Skeletal muscle satellite cell (primary cell): Measurements from ENCODE around the gene CDKL5. TPM values are rescaled to one million over a fixed set of nuclear protein-coding genes. Genes with fewer than 3 reads are reported as not detected.

Experiments
- H3K27me3 ChIP-seq: 2 replicates; pipeline ENCODE4 v1.7.0; 2013; ENCODE audit warnings: low read length; ENCODE audit not compliant: control insufficient read depth, insufficient read depth
- H3K36me3 ChIP-seq: 2 replicates; pipeline ENCODE4 v1.7.0; 2013; ENCODE audit warnings: mild to moderate bottlenecking, control low read depth, low read length; ENCODE audit not compliant: insufficient read depth
- H3K4me1 ChIP-seq: 2 replicates; pipeline ENCODE4 v1.7.0; 2013; ENCODE audit warnings: low read length; ENCODE audit not compliant: control insufficient read depth, insufficient read depth
- H3K4me2 ChIP-seq: 2 replicates; pipeline ENCODE4 v1.7.0; 2013; ENCODE audit warnings: mild to moderate bottlenecking, low read length
- H3K4me3 ChIP-seq: 2 replicates; pipeline ENCODE4 v1.7.0; 2013; ENCODE audit warnings: low read length
- H3K9ac ChIP-seq: 2 replicates; pipeline ENCODE4 v1.7.0; 2013; ENCODE audit warnings: mild to moderate bottlenecking, low read depth, low read length, moderate library complexity
- H3K9me3 ChIP-seq: replicated peaks from 2 replicates; pipeline ENCODE4 v1.7.0; 2013; ENCODE audit warnings: mild to moderate bottlenecking, control low read depth, low read length
- total RNA-seq: library from RNA; depleted of rRNA; stranded (reverse); fragments of >200 nt; gene quantifications from 2 replicates; pipeline ENCODE4 v1.2.3, GENCODE V29; 2012; rRNA removed

CDKL5 gene
- total RNA-seq: 1.3 and 2.0 TPM in 2 replicates

DNA sequence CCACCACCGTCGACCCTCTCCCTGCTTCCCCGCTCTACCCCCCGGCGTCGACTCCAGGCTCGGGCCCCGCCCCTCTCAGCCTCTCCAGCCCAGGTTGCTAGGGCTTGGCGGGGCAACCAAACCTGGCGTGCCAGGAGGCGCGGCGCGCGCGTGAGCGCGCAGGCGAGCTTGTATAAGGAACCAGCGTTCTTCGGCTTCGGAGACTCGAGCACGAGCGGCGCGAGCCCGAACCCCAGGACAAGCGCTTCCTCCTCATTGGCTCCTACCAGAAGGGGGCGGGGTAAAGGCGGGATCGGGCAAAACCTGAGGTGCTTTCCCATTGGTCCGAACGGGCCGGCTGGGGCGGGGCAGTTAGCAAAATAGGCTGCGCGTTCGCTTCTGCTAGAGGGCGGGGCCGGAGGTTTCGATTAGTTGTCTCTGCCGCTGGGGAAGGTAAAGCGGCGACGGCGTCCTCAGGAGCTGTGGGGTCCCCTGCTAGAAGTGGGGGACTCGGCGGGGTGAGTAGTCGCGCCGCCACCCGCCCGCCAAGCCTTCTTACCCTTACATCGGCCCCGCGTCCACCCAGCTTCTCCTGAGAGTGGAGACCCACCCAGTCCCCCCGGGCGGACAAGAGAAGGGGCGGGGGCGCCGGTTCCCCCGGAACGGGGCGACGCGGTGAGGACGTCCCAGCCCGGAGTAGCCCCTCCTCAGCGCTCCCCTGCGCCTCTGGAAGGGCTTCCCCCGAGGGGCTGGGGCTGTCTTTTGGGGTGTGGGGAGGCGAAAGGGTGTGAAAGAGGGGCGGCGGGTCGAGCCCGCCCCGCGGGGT is at the start of gene CDKL5:
TSS of gene CDKL5 (plus strand) at position 410 of the 805 bp plus-strand sequence. CDS start 81,489 bp downstream, outside the sequence.
- H3K4me1 ChIP-seq: peaks cover 17% of the 10 kb centered on the region
- peak within 1 kb of the TSS; percentile 82 for H3K4me2 ChIP-seq
- H3K4me3 ChIP-seq: peak within 1 kb of the TSS; percentile 85
- no peaks in the 10 kb centered on the region for H3K9me3 ChIP-seq
- peak within 1 kb of the TSS; percentile 83 for H3K9ac ChIP-seq
- H3K36me3 ChIP-seq: no peaks in the 10 kb centered on the region
- H3K27me3 ChIP-seq: no peaks in the 10 kb centered on the region

DNA sequence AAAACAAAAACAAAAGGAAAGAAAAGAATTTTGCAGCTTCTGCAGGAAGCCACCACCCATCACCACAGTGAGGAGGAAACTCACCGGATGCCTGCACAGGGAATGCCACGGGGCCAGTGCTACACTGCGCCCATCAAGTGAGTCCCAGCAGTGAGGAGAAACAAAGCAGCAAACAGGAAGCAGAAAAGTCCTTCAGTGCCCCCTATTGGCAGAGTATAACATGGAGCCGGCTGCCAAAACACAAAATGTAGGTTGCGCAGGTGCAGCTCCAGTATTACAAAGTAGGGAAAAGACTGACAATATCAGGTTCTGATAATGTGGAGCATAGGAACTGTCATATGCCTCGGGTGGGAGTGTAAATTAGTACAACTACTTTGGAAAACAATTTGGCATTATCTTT is 47.6 kb upstream of the CDKL5 start:
- no peaks in the 10 kb centered on the region for H3K9me3 ChIP-seq
- peaks cover 3% of the 10 kb centered on the region for H3K27me3 ChIP-seq
- H3K4me3 ChIP-seq: no peak overlapping the region
- no peaks in the 10 kb centered on the region for H3K4me1 ChIP-seq
- H3K9ac ChIP-seq: no peak overlapping the region
- no peak overlapping the region for H3K4me2 ChIP-seq
- H3K36me3 ChIP-seq: no peaks in the 10 kb centered on the region

DNA sequence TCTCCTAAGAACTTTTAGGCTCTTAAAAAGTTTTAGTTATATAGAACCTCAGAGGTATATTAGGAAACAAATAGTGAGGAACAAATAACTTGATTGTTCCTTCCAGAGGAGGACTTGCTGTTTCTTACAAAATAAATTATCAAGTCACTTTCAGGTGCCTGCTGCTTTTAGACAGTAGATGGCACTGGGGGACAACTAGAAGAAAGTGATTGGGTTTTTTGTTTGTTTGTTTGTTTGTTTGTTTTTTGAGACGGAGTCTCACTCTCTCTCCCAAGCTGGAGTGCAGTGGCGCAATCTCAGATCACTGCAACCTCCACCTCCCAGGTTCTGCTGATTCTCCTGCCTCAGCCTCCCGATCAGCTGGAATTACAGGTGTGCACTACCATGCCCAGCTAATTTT is 35.4 kb upstream of the CDKL5 start:
- H3K27me3 ChIP-seq: no peaks in the 10 kb centered on the region

DNA sequence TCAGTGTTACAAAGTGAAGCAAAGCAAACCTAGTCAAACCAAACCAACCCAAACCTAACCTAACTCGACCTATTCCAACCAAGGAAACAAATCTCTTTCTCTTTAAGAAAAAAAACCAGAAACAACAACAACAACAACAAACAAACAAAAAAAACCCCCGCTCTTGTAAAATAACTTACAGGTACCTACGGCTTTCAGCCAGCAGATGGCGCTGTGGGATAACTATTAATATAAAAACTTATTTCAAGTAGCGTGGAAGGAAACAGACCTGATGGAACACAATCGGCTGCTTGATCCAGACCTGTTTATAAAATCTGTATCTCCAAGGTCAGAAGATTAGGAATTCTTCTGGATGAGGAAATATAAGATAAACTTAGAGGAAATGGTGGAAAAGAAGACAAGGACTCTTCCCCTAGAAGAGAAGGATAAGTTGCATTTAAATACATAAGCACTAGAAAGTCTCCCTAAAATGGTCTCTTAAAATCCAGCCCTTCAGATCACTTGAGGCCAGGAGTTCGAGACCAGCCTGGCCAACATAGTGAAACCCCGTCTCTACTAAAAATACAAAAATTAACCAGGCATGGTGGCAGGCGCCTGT is 34.4 kb upstream of the CDKL5 start:
- H3K9me3 ChIP-seq: no peaks in the 10 kb centered on the region
- H3K9ac ChIP-seq: no peak overlapping the region
- no peaks in the 10 kb centered on the region for H3K4me1 ChIP-seq
- H3K4me2 ChIP-seq: no peak overlapping the region
- H3K27me3 ChIP-seq: no peaks in the 10 kb centered on the region
- no peak overlapping the region for H3K4me3 ChIP-seq
- no peaks in the 10 kb centered on the region for H3K36me3 ChIP-seq

More for the DNA sequence above, 35.4 kb upstream of the CDKL5 start:
- no peaks in the 10 kb centered on the region for H3K4me1 ChIP-seq
- H3K9ac ChIP-seq: no peak overlapping the region
- no peak overlapping the region for H3K4me3 ChIP-seq
- H3K9me3 ChIP-seq: no peaks in the 10 kb centered on the region
- H3K36me3 ChIP-seq: no peaks in the 10 kb centered on the region
- no peak overlapping the region for H3K4me2 ChIP-seq

DNA sequence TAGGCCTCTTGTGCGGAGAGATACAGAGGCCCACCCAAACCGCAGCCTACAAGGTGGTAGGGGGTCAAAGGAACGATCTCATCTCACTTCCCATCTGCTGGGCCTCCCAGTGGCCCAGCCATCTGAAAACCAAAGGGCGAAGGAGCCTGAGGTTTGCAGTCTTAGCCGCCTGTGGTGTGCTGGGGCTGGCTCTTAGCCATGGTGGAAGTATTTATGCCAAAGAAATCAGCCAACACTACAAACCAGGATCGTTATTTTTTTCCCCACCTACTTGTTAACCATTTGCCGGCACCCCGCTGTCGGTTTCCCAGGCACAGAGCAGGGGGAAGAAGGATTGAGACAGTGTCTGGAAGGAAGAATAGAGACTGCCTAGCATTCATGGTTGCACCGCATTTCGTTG is 30.9 kb upstream of the CDKL5 start:
- H3K36me3 ChIP-seq: no peaks in the 10 kb centered on the region
- H3K9me3 ChIP-seq: no peaks in the 10 kb centered on the region
- H3K4me2 ChIP-seq: no peak overlapping the region
- H3K4me3 ChIP-seq: no peak overlapping the region
- H3K4me1 ChIP-seq: no peaks in the 10 kb centered on the region
- no peaks in the 10 kb centered on the region for H3K27me3 ChIP-seq
- H3K9ac ChIP-seq: no peak overlapping the region

DNA sequence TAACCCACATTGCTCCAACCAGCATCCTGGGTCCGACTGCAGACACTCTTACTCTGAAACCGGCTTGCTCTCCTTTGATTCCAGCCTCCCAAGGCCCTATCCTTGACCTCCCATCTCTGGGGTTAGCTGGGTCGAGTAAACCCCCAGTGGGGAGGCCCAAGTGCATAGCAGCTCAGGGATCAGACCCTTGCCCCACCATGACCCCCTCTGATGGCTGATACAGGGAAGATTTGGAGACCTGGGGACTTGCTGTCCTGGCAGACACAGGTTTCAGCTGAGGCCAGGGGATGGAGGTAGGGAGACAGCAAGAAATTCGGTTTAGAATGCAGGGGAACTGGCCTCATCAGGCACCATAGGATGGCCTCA is 23.6 kb upstream of the CDKL5 start:
- Histone ChIP-seq H3K4me1 (no peaks in the 10 kb centered on the region), H3K9ac (no peak overlapping the region), H3K4me3 (no peak overlapping the region), H3K27me3 (no peaks in the 10 kb centered on the region), H3K4me2 (no peak overlapping the region), H3K9me3 (no peaks in the 10 kb centered on the region), H3K36me3 (no peaks in the 10 kb centered on the region)

DNA sequence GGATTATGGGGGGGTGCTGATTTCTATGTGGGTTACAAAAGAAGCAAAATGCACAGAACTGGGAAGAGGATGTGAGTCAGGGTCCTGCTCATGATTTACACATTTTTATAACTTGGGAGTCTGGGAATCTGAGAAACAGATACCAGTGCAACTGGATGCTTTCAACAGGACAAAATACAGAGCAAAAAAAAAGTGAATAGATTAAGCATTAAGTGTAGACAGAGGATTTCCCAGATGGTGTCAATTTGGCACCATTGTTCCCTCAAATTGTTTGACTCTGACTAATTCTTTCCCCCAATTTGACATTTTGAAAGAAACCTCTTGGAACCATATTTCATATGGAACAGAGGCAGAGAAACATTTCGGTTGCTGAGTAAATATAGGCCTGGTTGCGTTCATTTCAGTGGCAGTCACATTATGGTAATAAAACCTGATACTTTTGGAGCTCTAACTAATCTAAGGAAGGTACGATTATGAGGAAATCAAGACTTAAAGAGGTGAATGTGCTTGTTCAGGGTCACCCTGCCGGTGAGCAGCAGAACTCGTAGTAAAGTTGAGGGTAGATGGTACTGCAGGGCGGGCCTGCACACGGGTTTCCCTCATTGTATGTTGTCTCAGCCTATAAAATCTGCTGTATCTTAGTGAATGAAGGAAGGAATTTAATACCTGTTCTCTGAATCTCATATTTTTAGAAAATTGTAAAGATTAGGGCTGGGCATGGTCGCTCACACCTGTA is 18.7 kb upstream of the CDKL5 start:
- Histone ChIP-seq H3K4me2 (no peak overlapping the region), H3K36me3 (no peaks in the 10 kb centered on the region), H3K4me3 (no peak overlapping the region), H3K27me3 (no peaks in the 10 kb centered on the region), H3K9me3 (no peaks in the 10 kb centered on the region), H3K4me1 (no peaks in the 10 kb centered on the region), H3K9ac (no peak overlapping the region)

DNA sequence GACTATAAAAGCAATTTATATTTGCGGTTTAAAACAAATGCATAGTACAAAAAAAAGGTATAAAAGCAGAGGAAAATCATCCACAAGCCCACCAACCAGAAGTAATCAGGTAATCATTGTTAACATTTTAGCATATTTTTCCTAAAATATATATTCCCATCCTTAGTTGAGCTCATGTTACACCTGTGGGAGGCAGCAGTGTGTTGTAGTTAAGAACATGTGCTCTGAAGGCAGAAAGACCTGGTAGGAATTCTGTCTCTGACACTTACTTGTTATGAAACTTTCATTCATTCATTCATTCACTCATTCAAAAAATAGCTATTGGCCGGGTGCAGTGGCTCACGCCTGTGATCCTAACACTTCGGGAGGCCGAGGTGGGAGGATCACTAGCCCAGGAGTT is 15.4 kb upstream of the CDKL5 start:
- H3K4me2 ChIP-seq: no peak overlapping the region
- H3K9ac ChIP-seq: no peak overlapping the region
- no peaks in the 10 kb centered on the region for H3K9me3 ChIP-seq
- no peaks in the 10 kb centered on the region for H3K27me3 ChIP-seq
- H3K36me3 ChIP-seq: no peaks in the 10 kb centered on the region
- no peaks in the 10 kb centered on the region for H3K4me1 ChIP-seq
- H3K4me3 ChIP-seq: no peak overlapping the region

DNA sequence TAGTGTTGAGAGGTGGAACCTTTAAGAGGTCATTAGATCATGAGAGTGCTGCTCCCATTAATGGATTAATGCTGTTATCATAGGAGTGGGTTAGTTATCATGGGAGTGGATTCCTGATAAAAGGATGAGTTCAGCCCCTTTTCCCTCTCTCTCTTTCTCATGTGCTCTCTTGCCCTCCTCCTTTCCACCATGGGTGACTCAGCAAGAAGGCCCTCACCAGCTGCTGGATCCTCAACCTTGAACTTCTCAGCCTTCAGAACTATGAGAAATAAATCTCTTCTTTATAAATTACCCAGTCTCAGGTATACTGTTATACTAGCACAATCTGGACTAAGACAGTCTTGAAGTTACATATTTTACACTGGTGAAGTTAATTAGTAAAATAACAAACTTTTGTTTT is 10.0 kb upstream of the CDKL5 start:
- H3K9ac ChIP-seq: no peak overlapping the region
- H3K4me1 ChIP-seq: no peaks in the 10 kb centered on the region
- H3K4me3 ChIP-seq: no peak overlapping the region
- no peaks in the 10 kb centered on the region for H3K27me3 ChIP-seq
- no peak overlapping the region for H3K4me2 ChIP-seq
- no peaks in the 10 kb centered on the region for H3K36me3 ChIP-seq
- no peaks in the 10 kb centered on the region for H3K9me3 ChIP-seq

DNA sequence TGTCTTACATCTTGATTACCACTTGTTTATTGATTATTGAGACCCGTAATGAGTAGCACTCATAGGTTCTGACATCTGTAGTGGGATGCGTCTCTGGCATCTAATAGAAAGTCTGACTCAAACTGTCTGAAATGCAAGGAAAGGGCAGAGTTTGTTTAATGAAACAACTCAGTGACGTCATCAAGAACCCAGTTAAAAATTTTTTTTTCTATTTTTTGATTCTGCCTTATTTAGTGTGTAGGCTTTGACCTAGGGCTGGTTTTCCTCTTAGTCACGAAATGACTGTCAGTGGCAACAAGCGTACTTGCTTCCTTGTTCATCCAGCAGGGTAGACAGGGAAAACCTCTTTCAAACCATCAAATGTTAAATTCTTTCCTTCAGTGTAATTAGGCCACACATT is 3.1 kb upstream of the CDKL5 start:
- no peaks in the 10 kb centered on the region for H3K36me3 ChIP-seq
- no peaks in the 10 kb centered on the region for H3K27me3 ChIP-seq
- H3K4me3 ChIP-seq: no peak overlapping the region
- no peaks in the 10 kb centered on the region for H3K9me3 ChIP-seq
- H3K4me1 ChIP-seq: peaks cover 17% of the 10 kb centered on the region
- peak overlapping the region; percentile 59 for H3K4me2 ChIP-seq
- H3K9ac ChIP-seq: peak overlapping the region; percentile 41

DNA sequence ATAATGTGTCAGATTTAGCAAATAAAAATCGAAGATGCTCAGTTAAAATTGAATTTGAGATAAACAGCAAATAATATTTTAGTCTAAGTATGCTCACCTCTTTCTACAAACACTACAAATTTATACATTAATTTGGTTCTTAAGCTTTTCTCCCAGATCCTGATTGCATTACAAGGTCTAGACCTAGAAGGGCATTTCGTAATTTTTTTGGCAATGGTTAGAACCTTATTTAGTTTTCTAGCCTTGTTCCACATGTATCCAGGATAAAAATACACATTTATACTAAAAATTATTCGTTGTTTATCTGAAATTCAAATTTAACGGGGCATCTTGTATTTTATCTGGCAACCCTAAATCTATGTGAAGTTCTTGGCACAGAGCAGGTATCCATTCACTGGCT is 2.5 kb upstream of the CDKL5 start:
- no peaks in the 10 kb centered on the region for H3K36me3 ChIP-seq
- H3K4me2 ChIP-seq: peak overlapping the region; percentile 59
- H3K9me3 ChIP-seq: no peaks in the 10 kb centered on the region
- H3K4me1 ChIP-seq: peaks cover 17% of the 10 kb centered on the region
- H3K9ac ChIP-seq: peak overlapping the region; percentile 41
- H3K4me3 ChIP-seq: no peak overlapping the region
- no peaks in the 10 kb centered on the region for H3K27me3 ChIP-seq
